A673 (cell line): ENCODE results near the gene GP2. TPM values are rescaled to one million over a fixed set of nuclear protein-coding genes. Genes with fewer than 3 reads are reported as not detected.

Source experiments
- BruUV-seq: library from RNA; stranded (reverse); fragments of 400-500 nt; replicated peaks from 2 replicates; lab custom pipeline; 2021; lab: Mats Ljungman, UMichigan
- CTCF ChIA-PET: fragments of 300-600 bp; sonication (Branson Sonifier 250); formaldehyde crosslinking; loops from one replicate; lab custom pipeline; 2022; ENCODE audit warnings: antibody characterized with exemption; lab: Charles Lee
- POLR2A ChIA-PET: fragments of 300-600 bp; sonication (Branson Sonifier 250); formaldehyde crosslinking; loops from one replicate; lab custom pipeline; 2022; ENCODE audit warnings: antibody characterized with exemption; ENCODE audit not compliant: low non-redundant PET; lab: Charles Lee
- DNase-seq: peaks from one replicate; pipeline ENCODE4 v3.0.0-alpha.2; 2015; ENCODE audit warnings: low spot score
- H3K27ac ChIP-seq: fragments of 200-600 bp; sonication (generic); 2 replicates; pipeline ENCODE4 v1.5.1; 2016; ENCODE audit warnings: mixed run types, low read depth, mild to moderate bottlenecking, mixed read lengths, antibody characterized with exemption, low read length; ENCODE audit not compliant: poor library complexity, severe bottlenecking
- H3K27me3 ChIP-seq: fragments of 200-600 bp; sonication (generic); replicated peaks from 2 replicates; pipeline ENCODE4 v1.6.1; 2017; ENCODE audit warnings: mixed run types, low read depth, mild to moderate bottlenecking, mixed read lengths, antibody characterized with exemption, low read length; ENCODE audit not compliant: insufficient read depth, poor library complexity
- H3K36me3 ChIP-seq: fragments of 200-600 bp; sonication (generic); 2 replicates; pipeline ENCODE4 v1.6.1; 2016; ENCODE audit warnings: mixed run types, mild to moderate bottlenecking, mixed read lengths, antibody characterized with exemption, low read length; ENCODE audit not compliant: insufficient read depth, poor library complexity, severe bottlenecking
- H3K4me1 ChIP-seq: fragments of 200-600 bp; sonication (generic); 2 replicates; pipeline ENCODE4 v1.6.1; 2017; ENCODE audit warnings: mixed run types, mild to moderate bottlenecking, mixed read lengths, antibody characterized with exemption, low read length; ENCODE audit not compliant: insufficient read depth, poor library complexity, severe bottlenecking
- H3K4me3 ChIP-seq: fragments of 200-600 bp; sonication (generic); 2 replicates; pipeline ENCODE4 v1.5.1; 2016; ENCODE audit warnings: low read depth, mixed run types, mild to moderate bottlenecking, mixed read lengths, low read length; ENCODE audit not compliant: poor library complexity, severe bottlenecking
- H3K9me3 ChIP-seq: fragments of 200-600 bp; sonication (generic); 2 replicates; pipeline ENCODE4 v1.6.1; 2016; ENCODE audit warnings: mixed run types, low read depth, mild to moderate bottlenecking, mixed read lengths, antibody characterized with exemption, low read length; ENCODE audit not compliant: poor library complexity, severe bottlenecking
- CTCF ChIP-seq: fragments of 300-800, 200-600 bp; sonication (generic); conservative IDR thresholded peaks from 2 replicates; pipeline ENCODE4 v1.5.1; 2017; ENCODE audit warnings: low read depth, mild to moderate bottlenecking, antibody characterized with exemption, low read length, moderate library complexity, mixed read lengths
- EZH2 ChIP-seq: fragments of 200-600 bp; sonication (generic); IDR thresholded peaks from 2 replicates; pipeline ENCODE4 v1.6.1; 2017; ENCODE audit warnings: borderline replicate concordance, low read depth, mild to moderate bottlenecking, mixed read lengths, antibody characterized with exemption, low read length; ENCODE audit not compliant: poor library complexity, severe bottlenecking
- intact Hi-C: fragments of 100-400 bp; cut with micrococcal nuclease; formaldehyde crosslinking; loops from one replicate; pipeline ENCODE4 v1.10.0; 2022; ENCODE audit not compliant: unreplicated experiment
- total RNA-seq: library from RNA; stranded (reverse); gene quantifications from 2 replicates; pipeline ENCODE4 v1.2.3, GENCODE V29; 2021

Gene GP2
- total RNA-seq, 1 experiment from 2014 or later: not detected

- no TSS peak for BruUV-seq
- Histone ChIP-seq H3K4me3 (no peak overlapping the region), H3K9me3 (no peaks in the 10 kb centered on the region), H3K27ac (no peak overlapping the region), H3K27me3 (peaks cover 15% of the 10 kb centered on the region), H3K36me3 (no peaks in the 10 kb centered on the region), H3K4me1 (no peaks in the 10 kb centered on the region)
- TF ChIP-seq CTCF (no peak), EZH2 (no peak)
- POLR2A ChIA-PET: no interaction called here
- CTCF ChIA-PET: no interaction called here
- no peak for DNase-seq
- intact Hi-C loops: no loop called here
Observed at GRCh38 chr16:20364051-20364450, 36.7 kb upstream of the GP2 start.

DNA sequence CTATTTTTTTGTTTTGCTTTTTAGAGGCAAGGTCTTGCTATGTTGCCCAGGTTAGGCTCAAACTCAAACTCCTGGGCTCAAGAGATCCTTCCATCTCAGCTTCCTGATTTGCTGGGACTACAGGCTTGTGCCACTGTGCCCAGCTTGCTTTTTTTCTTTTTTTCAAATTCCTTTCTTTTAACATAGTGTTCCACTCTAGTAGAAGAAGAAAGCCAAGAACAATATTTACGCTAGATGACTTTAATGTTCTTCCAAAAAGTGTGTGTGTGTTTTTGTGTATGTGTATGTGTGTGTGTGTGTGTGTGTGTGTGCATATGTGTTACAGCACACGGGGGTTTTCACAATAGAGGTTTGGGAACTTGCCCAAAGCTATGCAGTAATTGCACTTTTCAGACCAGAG is 35.9 kb upstream of the GP2 start:
- no peak for DNase-seq
- H3K27me3 ChIP-seq: peaks cover 17% of the 10 kb centered on the region
- no peak overlapping the region for H3K4me3 ChIP-seq
- no peaks in the 10 kb centered on the region for H3K9me3 ChIP-seq
- no peaks in the 10 kb centered on the region for H3K36me3 ChIP-seq
- intact Hi-C loops: no loop called here
- CTCF ChIA-PET: no interaction called here
- POLR2A ChIA-PET: no interaction called here
- no peak overlapping the region for H3K27ac ChIP-seq
- no peak for TF ChIP-seq CTCF
- no peak for TF ChIP-seq EZH2
- no TSS peak for BruUV-seq
- no peaks in the 10 kb centered on the region for H3K4me1 ChIP-seq

DNA sequence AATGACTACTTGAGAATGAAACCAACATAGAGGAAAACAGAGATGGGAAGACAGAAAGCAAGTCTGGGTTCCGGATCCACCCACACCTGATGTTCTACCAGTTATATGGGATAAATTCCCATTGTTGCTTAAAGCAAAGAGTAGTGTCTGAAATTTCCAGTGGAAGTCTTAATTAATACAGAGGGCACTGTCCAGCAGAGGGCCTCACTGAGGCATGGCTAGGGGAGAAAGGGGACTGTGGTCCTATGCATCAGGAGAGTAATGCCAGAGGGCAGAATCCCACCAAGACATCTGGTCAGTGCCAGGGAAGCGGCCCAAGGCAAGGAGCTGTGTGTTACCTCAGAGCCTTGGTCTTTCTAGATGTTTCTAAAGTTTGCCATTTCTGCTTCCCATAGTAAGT is 32.7 kb upstream of the GP2 start:
- no peaks in the 10 kb centered on the region for H3K36me3 ChIP-seq
- no peak overlapping the region for H3K27ac ChIP-seq
- ChIA-PET CTCF (no interaction called here), POLR2A (no interaction called here)
- peaks cover 17% of the 10 kb centered on the region for H3K27me3 ChIP-seq
- no peaks in the 10 kb centered on the region for H3K9me3 ChIP-seq
- H3K4me3 ChIP-seq: no peak overlapping the region
- H3K4me1 ChIP-seq: no peaks in the 10 kb centered on the region
- BruUV-seq: no TSS peak
- TF ChIP-seq CTCF: peak; percentile 53
- no peak for TF ChIP-seq EZH2
- peak; percentile 15 for DNase-seq
- intact Hi-C loops: no loop called here
